Ovary (tissue), 9 donors: ENCODE results near the gene BAX. TPM values are rescaled to one million over a fixed set of nuclear protein-coding genes. Genes with fewer than 3 reads are reported as not detected.

Experiments used
- DNase-seq, 5 donors: peaks; one replicate each; pipeline ENCODE4 v3.0.0-alpha.2; 2019 to 2020
- H3K27ac ChIP-seq, 2 donors: fragments of 200-600 bp; one replicate each; pipeline versions ENCODE4 v1.5.1 to v1.8.0; 2019 to 2022
- H3K27me3 ChIP-seq: fragments of 200-600 bp; one replicate; pipeline ENCODE4 v1.8.0; 2022
- H3K36me3 ChIP-seq: fragments of 200-600 bp; sonication (generic); one replicate; pipeline ENCODE4 v1.5.1; 2019
- H3K4me1 ChIP-seq: one replicate; pipeline ENCODE4 v1.8.1; 2013; ENCODE audit warnings: mild to moderate bottlenecking, moderate library complexity; ENCODE audit not compliant: insufficient read depth
- H3K4me3 ChIP-seq: fragments of 200-600 bp; sonication (generic); one replicate; pipeline ENCODE4 v1.5.1; 2017
- H3K9me3 ChIP-seq, 2 donors: fragments of 200-600 bp in 1 of 2; sonication (generic) in 1 of 2; one replicate each; pipeline versions ENCODE4 v1.5.1 to v1.8.1; 2013 to 2019; ENCODE audit warnings: mild to moderate bottlenecking in 1 of 2, moderate library complexity in 1 of 2
- EP300 ChIP-seq: sonication (generic); formaldehyde crosslinking; IDR thresholded peaks from one replicate; pipeline ENCODE4 v1.6.1; 2017; ENCODE audit warnings: antibody characterized with exemption
- POLR2A ChIP-seq: fragments of 450-650 bp; IDR thresholded peaks from one replicate; pipeline ENCODE4 v1.6.1; 2017; ENCODE audit warnings: antibody characterized with exemption, mild to moderate bottlenecking, moderate library complexity
- WGBS, 3 donors: extraction: QIAGEN DNeasy Blood & Tissue Kit in 1 of 3; methylation state at CpG; one replicate each; pipeline versions ENCODE4 v1.1.5 to v1.1.7; 2013 to 2017; 5-methylcytosine and 5-hydroxymethylcytosine counted together
- intact Hi-C, 4 donors: fragments of 100-400 bp; cut with DNase I; formaldehyde crosslinking; loops; one replicate each; pipeline versions ENCODE4 v1.11.0 to v1.15.1; 2022 to 2023
- polyA plus RNA-seq, 2 donors: library from polyadenylated mRNA; stranded (reverse); fragments of 200-250 nt in 1 of 2; fragments of 350-450 nt in 1 of 2; fragmentation: Illumina TruSeq in 1 of 2; extraction: RNeasy Lipid Tissue Mini Kit (QIAGEN cat#74804) in 1 of 2; gene quantifications; one replicate each; pipeline ENCODE4 v1.2.3, GENCODE V29; 2013 to 2014
- total RNA-seq, 7 donors: library from RNA; depleted of rRNA in 2 of 7; stranded (reverse); fragments of >200 nt in 2 of 7; fragmentation: NEBNext Ultra II Directional in 3 of 7; extraction: Animal tissue kit (Norgen Biotek cat#: 25700) in 3 of 7; gene quantifications; one replicate each; pipeline versions ENCODE4 v1.1.0 to v1.2.4, GENCODE V29; 2016 to 2023
- TF ChIP-seq, protein P1 (sequence below), 3 donors: fragments of 450-650 bp in 2 of 3; fragments of 200-600 bp in 1 of 3; IDR thresholded peaks; one replicate each; pipeline versions ENCODE4 v1.5.1 to v1.8.0; 2016 to 2022; ENCODE audit warnings: antibody characterized with exemption in 3 of 3, mild to moderate bottlenecking in 1 of 3
- donor health status: DM: no; HTN: no; CAD: no; lungs with moderate emphysema.
- donor health status: DM: no; HTN: no; CAD: no.
- donor health status: Bipolar disorder and iron deficiency.
- donor health status: DM: yes; HTN: yes; CAD: no.
- donor health status: DM: no; HTN: no; CAD: no.
- donor health status: DM: yes; HTN: yes; CAD: no.

The BAX gene
- total and polyA plus RNA-seq, 9 donors = 10.6 to 57.7 (median 45.9) TPM

DNA sequence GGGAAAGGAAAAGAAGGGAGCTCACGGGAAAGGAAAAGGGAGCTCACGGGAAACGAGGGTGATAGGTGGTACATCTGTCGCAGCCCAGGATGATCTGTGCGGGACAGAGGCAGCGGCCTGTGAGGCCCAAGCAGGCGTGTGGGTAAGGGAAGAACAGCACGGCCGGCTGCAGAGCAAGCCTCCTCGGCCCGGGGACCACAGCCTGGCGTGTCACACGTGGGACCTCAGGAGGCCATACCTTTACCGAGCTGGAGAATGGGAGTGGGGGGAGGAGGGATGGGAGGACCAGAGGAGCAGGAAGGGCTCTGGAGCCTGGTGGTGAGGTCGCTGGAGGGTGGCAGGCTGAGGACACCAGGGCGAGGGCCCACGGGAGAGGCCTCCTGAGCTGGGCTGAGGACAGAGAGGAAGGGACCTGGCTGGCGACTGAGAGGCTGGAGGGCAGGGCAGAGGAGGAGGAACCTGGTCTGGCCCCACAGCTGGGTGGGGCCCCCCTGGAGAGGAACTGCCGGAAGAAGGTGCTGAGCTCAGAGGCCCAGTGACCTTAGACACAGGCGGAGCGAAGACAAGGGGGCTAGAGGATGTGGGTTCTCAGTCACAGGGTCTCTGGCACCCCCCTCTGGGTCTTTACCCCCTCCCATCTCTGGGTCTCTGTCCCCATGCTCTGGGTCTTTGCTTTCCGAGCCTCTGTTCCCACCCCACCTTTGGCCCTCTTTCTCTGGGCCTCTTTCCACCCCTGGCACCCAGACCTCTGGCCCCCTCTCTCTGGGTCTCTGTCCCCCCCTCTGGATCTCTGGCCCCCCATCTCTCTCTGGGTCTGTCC, 7.6 kb downstream of the BAX start:
- H3K9me3 ChIP-seq = no peaks in the 10 kb centered on the region
- H3K4me3 ChIP-seq = no peak overlapping the region
- no peaks in the 10 kb centered on the region for H3K27me3 ChIP-seq
- H3K27ac ChIP-seq = peak overlapping the region; percentile 25 to 88
- no peaks in the 10 kb centered on the region for H3K36me3 ChIP-seq
- no peak for TF ChIP-seq EP300
- TF ChIP-seq, protein P1, sequence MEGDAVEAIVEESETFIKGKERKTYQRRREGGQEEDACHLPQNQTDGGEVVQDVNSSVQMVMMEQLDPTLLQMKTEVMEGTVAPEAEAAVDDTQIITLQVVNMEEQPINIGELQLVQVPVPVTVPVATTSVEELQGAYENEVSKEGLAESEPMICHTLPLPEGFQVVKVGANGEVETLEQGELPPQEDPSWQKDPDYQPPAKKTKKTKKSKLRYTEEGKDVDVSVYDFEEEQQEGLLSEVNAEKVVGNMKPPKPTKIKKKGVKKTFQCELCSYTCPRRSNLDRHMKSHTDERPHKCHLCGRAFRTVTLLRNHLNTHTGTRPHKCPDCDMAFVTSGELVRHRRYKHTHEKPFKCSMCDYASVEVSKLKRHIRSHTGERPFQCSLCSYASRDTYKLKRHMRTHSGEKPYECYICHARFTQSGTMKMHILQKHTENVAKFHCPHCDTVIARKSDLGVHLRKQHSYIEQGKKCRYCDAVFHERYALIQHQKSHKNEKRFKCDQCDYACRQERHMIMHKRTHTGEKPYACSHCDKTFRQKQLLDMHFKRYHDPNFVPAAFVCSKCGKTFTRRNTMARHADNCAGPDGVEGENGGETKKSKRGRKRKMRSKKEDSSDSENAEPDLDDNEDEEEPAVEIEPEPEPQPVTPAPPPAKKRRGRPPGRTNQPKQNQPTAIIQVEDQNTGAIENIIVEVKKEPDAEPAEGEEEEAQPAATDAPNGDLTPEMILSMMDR (IDR thresholded peaks at IDR 0.05) = no peak
- no peak for TF ChIP-seq POLR2A
- WGBS, 3 donors = 70 to 72% (median 71%) methylated on average over 22 of the region's 22 CpGs
- DNase-seq = peak in 3 of 5 donors; percentile 43 to 53 (median 45)
- intact Hi-C loops = loop anchor here in 3 of 4 donors (2.0 to 10.0 kb wide), 4 partner anchors 57 to 167 kb away; partner anchors contain the start of genes NUCB1 (in 2 of the 3) and PPP1R15A (in 1 of the 3)
- H3K4me1 ChIP-seq = peaks cover 10% of the 10 kb centered on the region

DNA sequence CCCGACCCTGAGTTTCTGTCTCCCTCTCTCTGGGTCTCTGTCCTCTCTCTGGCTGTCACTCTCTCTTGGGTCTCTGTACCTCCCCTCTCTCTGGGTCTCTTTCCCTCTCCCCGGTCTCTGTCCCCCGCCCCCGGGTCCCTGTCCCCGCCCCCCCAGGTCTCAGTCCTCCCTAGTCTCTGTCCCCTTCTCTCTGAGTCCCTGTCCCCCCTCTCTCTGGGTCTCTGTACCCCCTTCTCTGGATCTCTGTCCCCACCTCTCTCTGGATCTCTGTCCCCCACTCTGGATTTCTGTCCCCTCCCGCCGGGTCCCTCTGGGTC, 8.1 kb downstream of the BAX start:
- intact Hi-C loops = loop anchor here in 3 of 4 donors (2.0 to 10.0 kb wide), 4 partner anchors 58 to 168 kb away; partner anchors contain the start of genes NUCB1 (in 2 of the 3) and PPP1R15A (in 1 of the 3)
- no peak for TF ChIP-seq POLR2A
- TF ChIP-seq, protein P1 (IDR thresholded peaks at IDR 0.05) = no peak
- TF ChIP-seq EP300 = no peak
- no peak overlapping the region for H3K4me3 ChIP-seq
- H3K27me3 ChIP-seq = no peaks in the 10 kb centered on the region
- 63 to 70% (median 70%) methylated on average over 7 of the region's 7 CpGs for WGBS, 3 donors
- no peaks in the 10 kb centered on the region for H3K9me3 ChIP-seq
- no peaks in the 10 kb centered on the region for H3K36me3 ChIP-seq
- H3K27ac ChIP-seq = peak overlapping the region; percentile 87 to 88
- DNase-seq = no peak
- peaks cover 10% of the 10 kb centered on the region for H3K4me1 ChIP-seq

DNA sequence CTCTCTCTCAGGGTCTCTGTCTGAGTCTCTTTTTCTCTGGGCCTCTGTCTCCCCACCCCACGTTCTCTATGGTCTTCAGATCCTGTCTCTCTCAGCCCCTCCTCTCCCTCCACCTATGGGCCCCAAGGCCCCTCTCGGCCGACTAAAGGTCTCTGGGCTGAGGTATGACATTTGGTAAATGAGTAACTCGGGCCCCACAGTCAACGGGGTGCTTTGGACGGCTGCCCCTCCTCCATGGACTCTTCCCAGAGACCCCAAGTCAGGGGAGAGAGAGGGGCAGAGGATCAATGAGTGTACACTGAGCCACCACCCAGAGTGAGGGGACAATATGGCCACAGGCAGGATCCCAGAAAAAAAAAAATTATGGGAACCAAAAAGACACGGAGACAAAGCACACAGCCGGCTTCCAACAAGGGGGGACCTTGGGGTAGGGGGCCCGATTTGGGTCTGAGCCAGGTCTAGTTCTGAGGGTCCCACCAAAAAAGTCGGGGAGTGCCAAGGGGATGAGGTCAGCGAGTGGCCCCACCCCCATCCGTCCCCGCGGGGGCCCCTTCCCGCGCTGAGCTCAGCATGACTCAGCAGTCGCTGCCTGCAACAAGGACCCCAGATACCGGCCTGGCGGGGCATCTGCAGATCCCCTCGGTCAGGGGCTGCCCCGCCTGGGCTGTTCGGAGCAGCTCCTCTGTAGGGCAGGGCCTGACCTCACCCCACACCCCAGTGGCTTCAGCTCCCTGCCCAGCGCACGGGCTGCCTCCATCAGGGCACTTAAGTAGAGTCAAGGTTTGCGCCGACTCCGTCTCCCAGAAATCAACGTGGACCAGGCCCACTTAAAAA, 8.9 kb downstream of the BAX start:
- Histone ChIP-seq H3K9me3 (no peaks in the 10 kb centered on the region), H3K27me3 (no peaks in the 10 kb centered on the region), H3K36me3 (no peaks in the 10 kb centered on the region), H3K27ac (peak overlapping the region; percentile 87 to 88), H3K4me1 (peaks cover 10% of the 10 kb centered on the region), H3K4me3 (peak overlapping the region; percentile 30)
- intact Hi-C loops = loop anchor here in 3 of 4 donors (2.0 to 10.0 kb wide), 4 partner anchors 59 to 169 kb away; partner anchors contain the start of genes NUCB1 (in 2 of the 3) and PPP1R15A (in 1 of the 3)
- peak; percentile 83 to 87 (median 86) for DNase-seq
- TF ChIP-seq, protein P1 (IDR thresholded peaks at IDR 0.05) = no peak
- TF ChIP-seq POLR2A = peak; percentile 59
- no peak for TF ChIP-seq EP300
- 17 to 22% (median 22%) methylated on average over 28 of the region's 28 CpGs for WGBS, 3 donors
